Thyroid gland (tissue), 4 donors: ENCODE measurements around the gene PTPRN2.

ENCODE experiments used
- POLR2A ChIP-seq, 2 donors: fragments of 450-650 bp; IDR thresholded peaks; one replicate each; pipeline ENCODE4 v1.6.1; 2017; ENCODE audit warnings: antibody characterized with exemption in 2 of 2, mild to moderate bottlenecking in 2 of 2, moderate library complexity in 1 of 2
- TF ChIP-seq, protein P1 (sequence below), 6 experiments: fragments of 200-600 bp in 3 of 6; fragments of 450-650 bp in 3 of 6; sonication (generic) in 3 of 6; IDR thresholded peaks; one replicate each; pipeline ENCODE4 v1.5.1; 2016 to 2019; ENCODE audit warnings: antibody characterized with exemption in 6 of 6, mild to moderate bottlenecking in 2 of 6, inconsistent platforms in 1 of 6, moderate library complexity in 1 of 6

- TF ChIP-seq POLR2A (IDR thresholded peaks at IDR 0.05) = no peak
- TF ChIP-seq, protein P1, sequence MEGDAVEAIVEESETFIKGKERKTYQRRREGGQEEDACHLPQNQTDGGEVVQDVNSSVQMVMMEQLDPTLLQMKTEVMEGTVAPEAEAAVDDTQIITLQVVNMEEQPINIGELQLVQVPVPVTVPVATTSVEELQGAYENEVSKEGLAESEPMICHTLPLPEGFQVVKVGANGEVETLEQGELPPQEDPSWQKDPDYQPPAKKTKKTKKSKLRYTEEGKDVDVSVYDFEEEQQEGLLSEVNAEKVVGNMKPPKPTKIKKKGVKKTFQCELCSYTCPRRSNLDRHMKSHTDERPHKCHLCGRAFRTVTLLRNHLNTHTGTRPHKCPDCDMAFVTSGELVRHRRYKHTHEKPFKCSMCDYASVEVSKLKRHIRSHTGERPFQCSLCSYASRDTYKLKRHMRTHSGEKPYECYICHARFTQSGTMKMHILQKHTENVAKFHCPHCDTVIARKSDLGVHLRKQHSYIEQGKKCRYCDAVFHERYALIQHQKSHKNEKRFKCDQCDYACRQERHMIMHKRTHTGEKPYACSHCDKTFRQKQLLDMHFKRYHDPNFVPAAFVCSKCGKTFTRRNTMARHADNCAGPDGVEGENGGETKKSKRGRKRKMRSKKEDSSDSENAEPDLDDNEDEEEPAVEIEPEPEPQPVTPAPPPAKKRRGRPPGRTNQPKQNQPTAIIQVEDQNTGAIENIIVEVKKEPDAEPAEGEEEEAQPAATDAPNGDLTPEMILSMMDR (IDR thresholded peaks at IDR 0.05) = no peak
Observed at GRCh38 chr7:157558875-157559595, 1028.6 kb downstream of the PTPRN2 start.
